WTC11 (cell line): ENCODE data around the gene SLC34A1. TPM values are rescaled to one million over a fixed set of nuclear protein-coding genes. Genes with fewer than 3 reads are reported as not detected.

Experiments
- ATAC-seq: fragments of 200-7000 bp; cut with Tn5 transposase; 2 replicates; pipeline ENCODE4 v1.10.0; 2021; ENCODE audit warnings: mild to moderate bottlenecking, moderate library complexity
- CTCF ChIA-PET: fragments of 300-600 bp; sonication (Branson Sonifier 250); formaldehyde crosslinking; loops from one replicate; lab custom pipeline; 2021; ENCODE audit warnings: antibody characterized with exemption; lab: Charles Lee
- POLR2A ChIA-PET: fragments of 350-600 bp; sonication (Branson Sonifier 250); formaldehyde crosslinking; loops from one replicate; lab custom pipeline; 2021; ENCODE audit warnings: antibody characterized with exemption; lab: Charles Lee
- DNase-seq: peaks from one replicate; pipeline ENCODE4 v3.0.0; 2021; ENCODE audit warnings: low spot score
- H3K27ac Mint-ChIP-seq: 2 replicates; pipeline ENCODE4 v1.8.0; 2021; ENCODE audit warnings: mixed read lengths
- H3K27me3 Mint-ChIP-seq: 2 replicates; pipeline ENCODE4 v1.8.0; 2021; ENCODE audit warnings: low read depth, mild to moderate bottlenecking, moderate library complexity, mixed read lengths
- H3K36me3 Mint-ChIP-seq: 2 replicates; pipeline ENCODE4 v1.8.0; 2021; ENCODE audit warnings: mixed read lengths
- H3K4me1 Mint-ChIP-seq: 2 replicates; pipeline ENCODE4 v1.8.0; 2022; ENCODE audit warnings: mixed read lengths
- H3K4me3 Mint-ChIP-seq: 2 replicates; pipeline ENCODE4 v1.8.0; 2021; ENCODE audit warnings: mild to moderate bottlenecking, moderate library complexity, mixed read lengths
- H3K9me3 Mint-ChIP-seq: 2 replicates; pipeline ENCODE4 v1.8.0; 2021; ENCODE audit warnings: mixed read lengths
- ATF1 ChIP-seq: sonication (generic); formaldehyde crosslinking; IDR thresholded peaks from 2 replicates; pipeline ENCODE4 v1.8.1; 2023; ENCODE audit warnings: mild to moderate bottlenecking, moderate library complexity, missing genetic modification reagents
- ATF6 ChIP-seq: sonication (generic); formaldehyde crosslinking; IDR thresholded peaks from 2 replicates; pipeline ENCODE4 v1.8.1; 2023; ENCODE audit warnings: mild to moderate bottlenecking, missing genetic modification reagents
- E2F5 ChIP-seq: sonication (generic); formaldehyde crosslinking; IDR thresholded peaks from 2 replicates; pipeline ENCODE4 v1.8.1; 2022; ENCODE audit warnings: mild to moderate bottlenecking, moderate library complexity, missing genetic modification reagents
- ERG ChIP-seq: fragments of 250-450 bp; sonication (Bioruptor Pico); IDR thresholded peaks from 2 replicates; pipeline ENCODE4 v1.8.0; 2021; ENCODE audit warnings: mild to moderate bottlenecking
- ESRRA ChIP-seq: sonication (generic); formaldehyde crosslinking; IDR thresholded peaks from 2 replicates; pipeline ENCODE4 v1.8.1; 2022; ENCODE audit warnings: mild to moderate bottlenecking, missing genetic modification reagents, borderline replicate concordance
- FOXP4 ChIP-seq: sonication (generic); formaldehyde crosslinking; IDR thresholded peaks from 2 replicates; pipeline ENCODE4 v1.8.0; 2022; ENCODE audit warnings: mild to moderate bottlenecking, missing genetic modification reagents
- IRF1 ChIP-seq: sonication (generic); formaldehyde crosslinking; IDR thresholded peaks from 2 replicates; pipeline ENCODE4 v1.8.0; 2023; ENCODE audit warnings: missing genetic modification reagents
- IRF2 ChIP-seq: sonication (generic); formaldehyde crosslinking; IDR thresholded peaks from 2 replicates; pipeline ENCODE4 v1.8.0; 2022; ENCODE audit warnings: low read depth, missing genetic modification reagents, borderline replicate concordance
- JAZF1 ChIP-seq: fragments of 250-450 bp; sonication (Bioruptor Pico); IDR thresholded peaks from 2 replicates; pipeline ENCODE4 v1.9.0; 2021; ENCODE audit warnings: moderate library complexity, mild to moderate bottlenecking, inconsistent platforms
- MXD4 ChIP-seq: fragments of 250-450 bp; sonication (Bioruptor Pico); IDR thresholded peaks from 2 replicates; pipeline ENCODE4 v1.8.0; 2021; ENCODE audit warnings: mild to moderate bottlenecking, moderate library complexity, borderline replicate concordance
- NFE2L1 ChIP-seq: sonication (generic); formaldehyde crosslinking; IDR thresholded peaks from 2 replicates; pipeline ENCODE4 v1.8.1; 2023; ENCODE audit warnings: missing genetic modification reagents
- NR1H2 ChIP-seq: sonication (generic); formaldehyde crosslinking; IDR thresholded peaks from 2 replicates; pipeline ENCODE4 v1.9.0; 2021; ENCODE audit warnings: mild to moderate bottlenecking, moderate library complexity, missing genetic modification reagents
- NR2C2 ChIP-seq: sonication (generic); formaldehyde crosslinking; IDR thresholded peaks from 2 replicates; pipeline ENCODE4 v1.8.0; 2022; ENCODE audit warnings: mild to moderate bottlenecking, missing genetic modification reagents
- TP53 ChIP-seq: sonication (generic); formaldehyde crosslinking; IDR thresholded peaks from 2 replicates; pipeline ENCODE4 v1.8.1; 2023; ENCODE audit warnings: mild to moderate bottlenecking, missing genetic modification reagents
- ZBTB21 ChIP-seq: sonication (generic); formaldehyde crosslinking; IDR thresholded peaks from 2 replicates; pipeline ENCODE4 v1.8.1; 2023; ENCODE audit warnings: mild to moderate bottlenecking, missing genetic modification reagents, borderline replicate concordance
- ZBTB43 ChIP-seq: sonication (generic); formaldehyde crosslinking; IDR thresholded peaks from 2 replicates; pipeline ENCODE4 v1.8.1; 2023; ENCODE audit warnings: mild to moderate bottlenecking, missing genetic modification reagents
- ZNF263 ChIP-seq: sonication (generic); formaldehyde crosslinking; IDR thresholded peaks from 2 replicates; pipeline ENCODE4 v1.8.1; 2022; ENCODE audit warnings: low read depth, mild to moderate bottlenecking, moderate library complexity, missing genetic modification reagents
- ZNF281 ChIP-seq: sonication (generic); formaldehyde crosslinking; IDR thresholded peaks from 2 replicates; pipeline ENCODE4 v1.8.0; 2023; ENCODE audit warnings: mild to moderate bottlenecking, missing genetic modification reagents
- ZNF423 ChIP-seq: fragments of 250-450 bp; sonication (Bioruptor Pico); IDR thresholded peaks from 2 replicates; pipeline ENCODE4 v2.1.2; 2022; ENCODE audit warnings: mild to moderate bottlenecking, moderate library complexity
- ZSCAN18 ChIP-seq: fragments of 250-450 bp; sonication (Bioruptor Pico); IDR thresholded peaks from 2 replicates; pipeline ENCODE4 v2.1.2; 2022; ENCODE audit warnings: mild to moderate bottlenecking, moderate library complexity
- total RNA-seq: library from RNA; stranded (reverse); gene quantifications from 3 replicates; pipeline ENCODE4 v1.2.3, GENCODE V29; 2021

SLC34A1 gene
- total RNA-seq, 1 experiment from 2014 or later: not detected

GRCh38 chr5:177396807-177397206 lies 12.6 kb downstream of the SLC34A1 start:
- no peak for TF ChIP-seq FOXP4 (CRISPR knock-in tag)
- no peak for TF ChIP-seq NR1H2 (CRISPR knock-in tag)
- TF ChIP-seq ZBTB21 (CRISPR knock-in tag): no peak
- TF ChIP-seq E2F5 (CRISPR knock-in tag): no peak
- no peak for TF ChIP-seq NR2C2
- no peak for TF ChIP-seq ZSCAN18
- TF ChIP-seq ERG (CRISPR knock-in tag): no peak
- no peak for TF ChIP-seq IRF2 (CRISPR knock-in tag)
- TF ChIP-seq ATF1: no peak
- no peak for TF ChIP-seq ATF6
- TF ChIP-seq ZNF281 (CRISPR knock-in tag): no peak
- no peak for TF ChIP-seq JAZF1 (CRISPR knock-in tag)
- TF ChIP-seq ZNF263 (CRISPR knock-in tag): no peak
- TF ChIP-seq MXD4: no peak
- TF ChIP-seq IRF1 (CRISPR knock-in tag): no peak
- TF ChIP-seq TP53: no peak
- no peak for TF ChIP-seq ZNF423
- no peak for TF ChIP-seq ZBTB43
- no peak for TF ChIP-seq ESRRA (CRISPR knock-in tag)
- no peak for TF ChIP-seq NFE2L1 (CRISPR knock-in tag)
- H3K4me1 Mint-ChIP-seq: peaks cover 23% of the 10 kb centered on the region
- no peak overlapping the region for H3K27ac Mint-ChIP-seq
- H3K4me3 Mint-ChIP-seq: no peak overlapping the region
- ChIA-PET CTCF (interaction anchor here (1.0 to 1.9 kb wide), 2 partner anchors 26 to 28 kb away, joined by 4 to 5 read pairs; no protein-coding TSS in a partner anchor), POLR2A (no interaction called here)
- no peaks in the 10 kb centered on the region for H3K36me3 Mint-ChIP-seq
- DNase-seq (no peak), ATAC-seq (no peak)
- H3K27me3 Mint-ChIP-seq: peaks cover 15% of the 10 kb centered on the region
- no peaks in the 10 kb centered on the region for H3K9me3 Mint-ChIP-seq
